Umbilical cord (tissue), 1 donor: ENCODE measurements around the gene ZNRF4. TPM values are rescaled to one million over a fixed set of nuclear protein-coding genes. Genes with fewer than 3 reads are reported as not detected.

ENCODE experiments used
- total RNA-seq: library from RNA; depleted of rRNA; stranded (reverse); fragments of >200 nt; gene quantifications from one replicate; pipeline ENCODE4 v1.2.3, GENCODE V29; 2014; ENCODE audit warnings: low replicate concordance; ENCODE audit not compliant: insufficient read depth

Gene ZNRF4
- total RNA-seq, 1 donor from 2014 or later, result not detected

Other genes with a start within 250 kb of the ZNRF4 start
- gene PTPRS, start 114.6 kb upstream of the ZNRF4 start, total RNA-seq, result 76.8 TPM
- 4.8 TPM for gene TINCR, start 112.5 kb downstream of the ZNRF4 start, total RNA-seq
- gene SAFB2, start 167.4 kb downstream of the ZNRF4 start, total RNA-seq, result 34.7 TPM
- 43.1 TPM for gene SAFB, start 167.7 kb downstream of the ZNRF4 start, total RNA-seq
- 18.8 TPM for gene MICOS13, start 225.1 kb downstream of the ZNRF4 start, total RNA-seq
- gene HSD11B1L, start 225.6 kb downstream of the ZNRF4 start, total RNA-seq, result 14.9 TPM
- 530 TPM for gene RPL36, start 234.9 kb downstream of the ZNRF4 start, total RNA-seq